CD1c-positive myeloid dendritic cell (primary cell): ENCODE results near the gene PSMC6.

Experiments used
- DNase-seq: peaks from one replicate; pipeline ENCODE4 v3.0.0-alpha.2; 2016; ENCODE audit errors: extremely low spot score

Gene PSMC6

DNA sequence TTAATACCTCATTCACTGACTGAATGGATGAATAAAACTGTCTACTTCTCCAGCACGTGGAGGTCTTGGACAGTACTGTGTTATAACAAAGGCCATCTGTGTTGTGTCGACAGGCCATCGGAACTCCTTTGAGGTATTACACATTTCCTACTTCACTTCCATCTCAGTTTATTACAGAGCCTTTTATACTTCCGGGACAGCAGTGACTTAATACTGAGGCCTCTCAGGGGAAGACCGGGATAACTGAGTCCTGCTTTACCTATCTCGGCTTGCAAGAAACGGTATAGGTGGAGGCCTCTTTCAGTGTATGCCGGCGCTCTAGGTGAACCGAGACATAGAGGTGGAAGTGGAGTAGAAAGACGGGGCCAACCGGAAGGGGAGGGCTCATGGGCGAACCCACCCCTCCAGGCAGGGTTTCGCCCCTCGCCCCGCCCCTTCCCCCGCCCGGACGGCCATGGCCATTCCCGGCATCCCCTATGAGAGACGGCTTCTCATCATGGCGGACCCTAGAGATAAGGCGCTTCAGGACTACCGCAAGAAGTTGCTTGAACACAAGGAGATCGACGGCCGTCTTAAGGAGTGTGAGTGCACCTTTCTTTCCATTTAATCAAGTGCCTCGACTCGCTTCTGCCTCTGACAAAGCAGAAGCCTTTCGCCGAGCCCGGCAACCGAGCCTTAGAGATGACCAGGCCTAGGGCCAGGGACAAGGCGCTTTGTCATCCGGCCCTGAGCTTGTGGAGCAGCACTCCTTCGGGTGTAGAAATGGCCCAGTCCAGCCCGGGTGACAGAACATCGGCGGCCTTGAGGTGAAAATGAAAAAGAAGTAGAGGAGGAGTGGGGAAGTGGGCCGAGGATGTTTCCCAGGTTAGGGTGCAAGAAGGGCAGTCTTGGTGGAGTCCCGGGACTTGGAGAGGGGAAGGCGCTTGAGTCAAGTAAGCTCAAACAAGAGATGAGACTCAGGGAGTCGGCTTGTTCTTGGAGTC, at the start of gene PSMC6:
TSS of gene PSMC6 (plus strand) at position 477 of the 983 bp plus-strand sequence. CDS start at position 497, 20 bp downstream.
- peak; percentile 95 for DNase-seq

DNA sequence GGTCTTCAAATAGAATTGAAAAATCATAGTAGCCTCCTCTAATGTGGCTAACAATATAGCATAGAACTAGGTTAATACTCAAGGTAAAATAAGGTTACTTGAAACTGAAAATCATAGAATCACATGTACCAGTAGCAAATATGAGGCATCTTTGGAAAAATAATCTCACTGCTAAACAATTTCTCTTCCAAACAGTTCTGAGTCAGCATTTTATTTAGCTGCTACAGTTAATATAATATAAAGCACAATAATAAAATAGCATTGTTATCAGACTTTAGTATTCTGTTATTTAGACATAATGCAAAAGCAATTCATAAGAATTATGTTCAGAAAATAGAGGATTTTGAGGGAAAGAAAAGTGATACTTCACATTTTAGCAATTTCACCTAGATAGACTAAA, 46.7 kb upstream of the PSMC6 start:
- no peak for DNase-seq

DNA sequence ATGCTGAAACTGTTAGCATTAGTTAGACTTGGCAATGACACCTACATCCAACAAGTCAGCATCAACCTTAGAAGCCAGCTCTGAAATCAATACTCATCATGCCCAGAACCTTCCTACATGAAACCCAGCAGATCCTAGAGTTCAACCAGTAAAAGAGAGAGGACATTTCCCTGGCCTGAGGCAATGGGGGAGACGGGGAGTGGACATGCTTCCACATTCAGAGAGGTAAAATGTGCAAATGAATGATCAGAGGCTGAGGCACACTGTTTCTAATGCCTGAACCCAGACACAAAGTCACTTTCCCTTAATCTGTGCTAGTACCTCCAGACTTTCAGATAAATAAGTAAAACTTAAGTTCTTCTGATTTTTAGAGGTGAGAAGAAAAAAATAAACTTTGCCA, 46.2 kb upstream of the PSMC6 start:
- no peak for DNase-seq

DNA sequence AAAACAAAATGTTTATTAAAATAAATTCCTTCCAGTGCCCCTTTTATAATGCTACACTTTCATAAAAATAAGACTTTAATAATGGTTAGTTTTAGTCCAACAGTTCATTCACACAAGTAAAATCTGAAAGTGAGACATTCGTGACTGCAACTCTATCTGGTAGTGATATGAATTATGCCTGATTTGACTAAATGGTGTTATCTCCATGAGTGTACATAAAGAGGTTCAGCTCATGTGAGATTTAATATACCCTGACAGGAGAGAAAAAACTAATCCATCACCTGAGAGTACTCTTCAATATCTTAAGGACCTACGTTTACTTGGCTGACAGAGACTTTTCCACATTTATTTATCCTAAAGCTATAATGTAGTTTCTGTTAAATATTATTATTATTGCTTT, 45.7 kb upstream of the PSMC6 start:
- no peak for DNase-seq

DNA sequence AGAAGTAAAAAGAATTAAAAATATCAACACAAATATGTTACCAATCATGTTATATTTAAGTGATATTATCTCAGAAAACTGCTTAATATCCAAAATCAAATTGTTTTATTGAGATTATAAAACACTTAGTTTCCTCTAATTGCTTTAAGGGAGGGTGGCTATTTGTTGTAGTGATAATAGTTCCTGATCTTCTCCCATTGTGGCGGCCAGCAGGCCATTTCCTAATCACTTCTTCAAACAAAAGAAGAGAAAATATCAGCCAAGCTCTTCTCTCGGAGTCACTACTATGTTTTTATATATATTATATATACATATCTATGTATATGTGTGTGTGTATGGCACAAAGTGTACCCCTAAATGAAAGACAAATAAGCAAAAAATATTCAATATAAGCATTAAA, 43.1 kb upstream of the PSMC6 start:
- no peak for DNase-seq

DNA sequence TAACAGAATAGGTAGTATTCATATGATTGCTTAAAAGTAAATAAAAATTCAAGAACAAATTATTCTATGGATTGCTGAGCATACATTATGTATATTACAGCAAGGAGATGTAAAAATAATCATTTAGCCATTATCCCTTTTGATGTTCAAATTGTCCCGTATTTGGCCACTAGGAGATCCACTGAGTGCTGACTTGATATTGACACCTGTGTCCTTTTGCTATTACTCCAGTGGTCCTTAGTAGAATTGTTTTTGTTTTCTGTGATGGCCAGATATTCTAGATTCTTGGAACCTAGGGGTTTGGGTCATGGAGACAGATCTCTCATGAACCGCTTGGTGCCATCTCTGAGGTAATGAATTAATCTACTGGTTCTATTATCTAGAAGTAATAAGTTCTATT, 28.4 kb upstream of the PSMC6 start:
- peak; percentile 21 for DNase-seq

DNA sequence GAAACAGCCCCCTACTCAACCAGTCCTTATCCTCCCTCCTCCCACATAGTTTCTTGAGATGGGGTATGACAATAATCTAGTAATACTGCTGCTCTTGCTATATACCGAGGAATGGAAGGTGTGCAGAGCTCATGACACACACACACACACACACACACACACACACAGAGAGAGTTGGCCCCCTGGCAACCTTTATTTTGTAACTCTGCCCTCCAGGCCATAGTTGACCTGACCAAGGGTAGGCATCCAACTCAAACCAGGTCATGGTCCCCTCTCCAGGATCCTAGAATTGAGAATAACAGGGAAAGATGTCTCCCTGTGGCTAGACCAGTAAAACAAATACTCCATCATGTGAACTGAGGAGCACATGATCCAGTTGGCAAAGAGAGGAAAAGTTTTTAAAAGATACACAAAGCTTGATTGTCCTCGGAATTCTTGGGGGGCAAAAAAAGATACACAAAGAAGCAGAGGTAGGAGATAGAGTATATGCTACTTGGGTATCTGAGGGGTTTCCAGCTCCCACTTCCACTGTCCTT, 22.9 kb upstream of the PSMC6 start:
- DNase-seq = no peak

DNA sequence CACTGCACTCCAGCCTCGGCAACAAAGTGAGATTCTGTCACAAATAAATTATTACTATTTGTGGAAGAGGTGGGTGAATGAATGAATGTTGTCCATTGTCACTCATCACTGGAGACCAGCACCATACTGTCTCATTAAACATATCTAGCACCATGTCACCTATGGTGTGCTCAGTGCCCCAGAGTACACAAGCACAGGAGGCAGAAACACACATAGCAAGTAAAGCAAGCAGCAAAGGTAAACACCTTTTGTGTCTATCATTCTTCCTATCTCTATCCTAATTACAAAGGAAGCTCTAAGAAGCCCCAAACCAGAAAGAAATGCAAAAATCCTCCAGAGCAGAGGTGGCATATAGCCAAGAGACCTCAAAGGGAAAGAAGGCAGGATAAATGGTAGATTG, 20.8 kb upstream of the PSMC6 start:
- DNase-seq = no peak

DNA sequence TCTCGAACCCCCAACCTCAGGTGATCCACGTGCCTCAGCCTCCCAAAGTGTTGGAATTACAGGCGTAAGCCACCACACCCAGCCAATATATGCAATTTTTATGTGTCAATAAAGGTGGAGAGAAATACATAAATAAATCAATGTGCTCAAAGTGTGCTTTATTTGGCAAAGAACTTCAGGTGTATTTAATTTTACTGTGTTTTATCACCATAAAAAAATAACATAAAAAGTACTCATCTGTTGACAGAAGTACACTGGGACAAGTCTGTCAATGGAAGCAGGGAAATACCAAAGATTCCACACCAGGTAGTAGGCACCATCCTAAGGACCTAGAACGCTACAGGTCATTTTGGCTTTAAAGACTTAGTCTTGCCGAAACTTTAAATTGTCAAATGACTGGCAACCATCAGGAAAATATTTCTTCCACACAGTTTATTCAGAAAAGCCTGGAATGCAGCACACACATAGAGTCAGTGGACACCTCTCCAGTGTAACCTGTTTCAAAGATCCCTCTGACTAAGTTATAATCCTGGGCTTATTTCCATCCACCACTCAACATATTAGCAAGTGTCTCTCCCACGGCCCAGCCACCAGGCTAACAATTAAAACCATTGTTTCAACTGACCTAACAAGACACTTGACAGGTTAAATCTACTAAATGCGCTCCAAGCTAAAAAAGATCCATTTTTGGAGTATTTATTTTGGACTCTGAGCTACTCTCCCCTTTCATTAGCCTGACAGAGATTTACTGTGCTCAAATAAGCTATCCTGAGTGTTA, 15.8 kb upstream of the PSMC6 start:
- no peak for DNase-seq

DNA sequence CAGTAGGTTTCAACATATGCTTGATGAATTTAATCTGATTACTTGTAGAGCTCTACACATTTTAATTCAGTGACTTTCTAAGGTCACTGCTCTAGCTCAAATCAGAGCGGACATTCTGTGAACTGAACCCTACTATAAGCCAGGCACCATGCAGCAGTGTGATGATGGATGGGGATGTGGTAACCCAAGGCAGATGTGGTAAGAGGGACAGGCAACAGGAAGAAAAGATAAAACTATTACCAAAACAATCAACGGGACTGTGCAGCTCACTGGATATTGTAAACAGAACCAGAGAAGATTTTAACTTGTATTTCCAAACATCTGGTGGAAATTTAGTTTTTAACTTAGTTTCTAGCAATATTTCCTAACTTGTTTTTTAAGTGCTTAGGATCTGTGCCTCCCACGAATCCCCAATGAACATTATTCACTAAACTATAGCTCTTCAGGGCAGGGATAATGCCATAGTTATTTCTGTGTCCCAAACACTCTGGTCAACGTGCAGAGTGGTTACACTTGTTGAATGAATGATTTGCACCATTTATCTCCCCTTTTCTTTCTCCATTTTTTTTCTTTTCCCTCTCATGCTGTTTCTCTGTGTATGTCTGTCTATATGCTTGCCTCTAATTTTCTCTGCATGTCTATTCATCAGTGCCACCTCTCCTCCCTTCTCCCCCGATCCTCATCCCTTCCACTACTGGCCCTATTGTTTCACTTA, 14.6 kb upstream of the PSMC6 start:
- DNase-seq = peak; percentile 27

DNA sequence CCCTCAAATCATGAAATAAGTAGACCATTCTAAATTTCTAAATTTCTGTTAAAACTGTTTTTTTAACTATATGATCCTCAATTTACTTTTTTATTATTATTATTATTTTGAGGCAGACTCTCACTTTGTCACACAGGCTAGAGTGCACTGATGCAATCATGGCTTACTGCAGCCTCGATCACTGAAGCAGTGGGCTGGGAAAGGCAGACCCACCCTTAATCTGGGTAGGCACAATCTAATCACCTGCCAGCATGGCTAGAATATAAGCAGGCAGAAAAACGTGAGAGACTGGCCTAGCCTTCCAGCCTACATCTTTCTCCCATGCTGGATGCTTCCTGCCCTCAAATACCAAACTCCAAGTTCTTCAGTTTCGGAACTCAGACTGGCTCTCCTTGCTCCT, 14.0 kb upstream of the PSMC6 start:
- DNase-seq = no peak

DNA sequence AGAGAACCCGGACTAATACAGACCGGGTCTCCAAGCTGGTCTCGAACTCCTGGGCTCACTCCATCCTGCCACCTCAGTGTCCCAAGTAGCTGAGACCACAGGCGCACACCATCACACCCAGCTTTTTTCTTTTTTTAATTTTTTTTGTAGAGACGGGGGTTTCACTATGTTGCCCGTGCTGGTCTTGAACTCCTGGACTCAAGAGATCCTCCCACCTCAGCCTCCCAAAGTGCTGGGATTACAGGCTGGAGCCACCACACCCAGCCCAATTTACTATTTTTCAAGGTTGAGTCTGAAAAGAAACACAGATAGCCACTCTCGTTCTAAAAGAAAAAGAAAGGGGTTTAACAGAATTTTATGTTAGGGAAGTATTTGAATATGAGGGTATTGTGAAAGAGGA, 13.5 kb upstream of the PSMC6 start:
- DNase-seq = no peak

DNA sequence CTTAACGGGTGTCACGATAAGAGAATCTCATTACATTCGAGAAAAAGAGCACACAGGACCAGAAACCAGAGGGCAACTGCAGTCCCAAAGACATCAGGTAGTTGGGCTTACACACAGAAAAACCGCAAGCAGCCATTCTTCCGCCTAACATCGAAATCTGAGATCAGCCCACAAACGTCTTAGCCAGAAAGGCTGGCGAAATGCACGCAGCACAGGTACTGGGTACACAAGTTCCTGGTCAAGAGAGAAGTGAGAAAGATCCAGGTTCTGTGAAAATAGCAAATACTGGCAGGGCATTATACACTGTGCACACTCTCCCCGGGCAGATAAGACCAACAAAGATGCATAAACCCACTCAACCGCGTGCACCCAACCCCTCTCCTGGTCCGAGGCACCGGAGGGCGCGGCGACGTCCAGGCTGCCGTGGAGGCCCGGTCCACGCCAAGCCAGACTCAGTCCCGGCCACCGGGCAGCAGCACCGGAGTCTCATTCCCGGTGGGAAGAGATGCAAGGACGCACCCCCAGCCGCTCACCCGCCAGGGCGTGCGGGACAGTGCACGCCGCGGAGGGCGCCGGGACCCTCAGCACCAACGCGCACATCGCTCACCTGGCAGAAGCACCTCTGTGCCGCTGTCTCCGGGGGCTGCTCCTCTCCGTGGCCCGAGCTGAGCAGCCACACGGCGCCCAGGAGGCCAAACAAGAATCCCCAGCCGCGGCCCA, 12.1 kb upstream of the PSMC6 start:
- peak; percentile 73 for DNase-seq

DNA sequence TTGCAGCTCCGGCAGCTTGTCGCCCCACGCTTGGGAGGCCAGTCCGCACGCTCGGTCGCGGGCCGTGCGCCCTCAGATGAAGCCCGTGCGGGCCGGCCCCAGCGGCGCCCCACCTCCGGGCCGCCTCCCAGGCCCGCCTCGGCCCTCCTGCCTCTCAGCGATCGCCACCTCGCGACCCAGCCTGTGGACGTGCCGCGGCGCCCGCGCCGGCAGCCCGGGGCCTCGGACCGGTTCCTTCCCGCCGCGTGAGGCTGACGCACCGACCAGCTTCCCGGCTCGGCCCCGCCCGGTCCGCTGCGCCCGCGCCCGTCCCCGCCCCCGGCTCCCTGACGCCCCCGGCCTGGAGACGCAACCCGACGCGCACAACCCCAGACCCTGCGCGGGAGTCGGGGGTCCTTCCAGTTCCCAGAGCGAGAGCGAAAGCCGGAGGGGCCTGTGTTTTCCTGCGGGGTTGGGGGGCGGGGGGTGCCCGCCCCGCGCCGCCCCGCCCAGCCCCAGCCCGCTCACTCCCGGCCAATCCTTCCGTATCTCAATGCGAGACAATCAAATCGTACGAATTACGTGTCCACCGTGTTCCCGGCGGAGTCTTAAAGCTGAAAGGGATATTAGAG, 11.4 kb upstream of the PSMC6 start, which contains the start of gene ERO1A:
TSS of gene ERO1A (minus strand) at position 78 of the 611 bp plus-strand sequence. CDS start at position 1, 77 bp downstream.
- peak; percentile 91 for DNase-seq

DNA sequence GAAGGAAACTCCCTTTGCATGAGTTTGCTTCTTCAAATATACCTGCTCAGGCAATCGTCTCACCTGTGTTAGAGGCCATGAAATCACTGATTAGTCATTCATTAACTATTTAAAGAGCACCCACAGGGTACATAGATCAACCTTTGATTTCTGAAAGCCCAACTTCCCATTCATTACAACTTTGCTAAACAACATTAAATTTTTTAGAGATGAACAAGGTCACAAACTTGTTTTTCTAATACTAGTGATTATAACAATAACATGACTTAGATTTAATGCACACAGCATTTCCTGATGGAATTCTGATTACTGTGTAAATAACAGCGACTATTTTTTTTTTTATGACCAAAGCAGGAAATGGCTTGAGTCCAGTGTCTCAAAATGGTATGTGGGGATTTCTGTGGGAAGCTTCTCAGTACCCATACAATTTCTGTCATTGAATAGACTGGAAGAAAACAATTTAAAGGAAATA, 6.3 kb upstream of the PSMC6 start:
- DNase-seq = no peak

DNA sequence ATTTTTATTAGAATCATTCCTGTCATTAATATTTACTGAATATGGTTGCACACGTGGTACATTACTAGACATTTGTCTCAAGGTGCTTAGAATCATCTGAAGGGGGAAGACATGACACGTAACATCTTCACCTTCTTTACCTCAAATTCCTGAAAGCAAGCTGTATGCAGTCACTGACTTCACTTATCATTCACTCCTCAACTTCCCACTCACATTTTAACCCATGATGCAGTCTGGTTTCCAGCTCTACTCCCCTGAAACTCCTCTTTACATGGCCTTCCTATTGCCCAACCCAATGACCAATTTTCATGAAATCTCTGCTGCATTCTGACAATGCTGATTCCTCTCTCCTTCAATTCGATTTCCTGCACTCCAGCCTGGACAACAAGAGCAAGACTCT, 5.8 kb upstream of the PSMC6 start:
- no peak for DNase-seq

DNA sequence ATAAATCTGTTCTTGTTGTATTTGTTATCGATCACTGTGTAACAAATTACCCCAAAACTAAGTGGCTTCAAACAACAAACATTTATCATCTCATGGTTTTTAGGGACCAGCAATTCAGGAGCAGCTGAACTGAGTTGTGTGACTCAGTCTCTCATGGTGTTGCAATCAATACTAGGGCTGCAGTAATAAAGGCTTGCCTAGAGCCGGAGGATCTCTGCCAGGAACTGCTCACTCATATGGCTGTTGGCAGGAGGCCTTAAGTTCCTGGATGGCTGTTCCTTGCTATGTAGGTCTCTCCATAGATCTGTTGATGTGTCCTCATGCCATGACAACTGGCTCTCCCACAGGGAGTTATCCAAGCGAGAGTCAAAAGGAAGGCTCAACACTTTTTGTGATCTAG, 3.8 kb upstream of the PSMC6 start:
- DNase-seq = peak; percentile 46

DNA sequence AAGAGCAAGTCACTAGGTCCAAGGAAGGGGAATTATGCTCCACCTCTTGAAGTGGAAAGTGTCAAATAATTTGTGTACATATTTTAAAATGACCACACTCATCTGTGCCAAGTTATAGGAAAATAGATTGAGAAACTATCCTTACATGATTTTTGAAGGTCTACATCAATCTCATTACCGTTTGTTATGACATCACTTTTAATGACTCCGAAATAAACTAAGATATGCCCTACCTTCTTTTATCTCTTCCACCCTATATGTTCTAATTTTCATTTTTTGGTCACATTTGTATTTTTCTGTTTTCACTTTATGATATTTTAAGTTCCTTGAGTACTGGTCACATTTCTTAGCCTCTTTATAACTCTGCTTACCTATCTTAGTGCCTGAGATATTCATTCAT, 3.3 kb upstream of the PSMC6 start:
- peak; percentile 20 for DNase-seq

DNA sequence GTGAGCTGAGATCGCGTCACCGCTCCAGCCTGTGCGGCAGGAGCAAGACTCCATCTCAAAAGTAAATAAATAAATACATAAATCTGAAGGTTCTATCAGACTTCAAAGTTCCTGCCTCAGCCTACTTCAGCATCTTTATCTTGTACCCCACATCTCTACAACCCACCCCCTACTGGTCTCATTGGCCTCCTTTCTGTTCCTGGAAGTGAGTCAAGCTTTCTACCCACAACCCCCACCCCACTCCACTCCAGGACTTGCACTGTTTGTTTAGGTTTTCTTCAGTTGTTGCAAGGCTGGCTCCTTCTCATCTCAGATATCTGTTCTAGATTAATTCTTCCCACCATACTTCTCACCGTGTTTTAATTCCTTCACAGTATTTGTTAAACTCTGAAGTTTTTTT, 714 bp upstream of the PSMC6 start:
- no peak for DNase-seq

DNA sequence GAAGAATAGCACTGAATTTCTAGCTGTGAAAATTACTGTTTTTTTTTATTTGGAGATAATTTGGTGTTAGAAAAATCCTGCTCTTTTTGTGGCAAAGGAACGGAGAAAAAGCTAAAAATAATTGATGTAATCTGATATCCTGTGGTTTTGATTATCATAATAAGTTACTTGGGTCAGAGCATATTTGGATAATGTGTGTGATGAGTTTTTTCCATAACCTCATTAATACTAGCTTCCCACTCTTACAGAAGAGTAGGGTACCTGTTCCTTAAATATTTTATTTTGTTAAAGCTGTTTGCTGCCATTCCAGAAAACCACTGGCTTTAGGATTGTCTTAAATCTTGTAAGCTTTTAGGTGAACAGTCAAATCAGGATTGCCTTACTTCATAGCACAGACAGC, 4.7 kb downstream of the PSMC6 start:
- no peak for DNase-seq

DNA sequence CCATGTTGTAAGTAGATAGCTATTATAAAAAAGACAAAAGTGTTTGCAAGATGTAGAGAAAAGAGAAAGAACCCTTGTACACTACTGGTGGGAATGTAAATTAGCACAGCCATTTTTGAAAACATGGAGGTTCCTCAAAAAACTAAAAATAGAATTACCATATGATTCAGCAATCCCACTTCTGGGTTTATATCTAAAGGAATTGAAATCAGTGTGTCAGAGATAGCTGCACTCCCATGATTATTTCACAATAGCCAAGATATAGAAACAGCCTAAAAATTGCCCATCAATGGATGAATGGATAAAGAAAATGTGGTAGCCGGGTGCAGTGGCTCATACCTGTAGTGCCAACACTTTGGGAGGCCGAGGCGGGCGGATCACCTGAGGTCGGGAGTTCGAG, 9.2 kb downstream of the PSMC6 start:
- peak; percentile 78 for DNase-seq
